Osteocyte (in vitro differentiated cells): ENCODE measurements around the gene C4B. TPM values are rescaled to one million over a fixed set of nuclear protein-coding genes. Genes with fewer than 3 reads are reported as not detected.
"Not testable (repeated sequence)": the region's sequence is repeated elsewhere in the genome, so short reads cannot be mapped to it uniquely, and the experiment has no call there.

Source experiments
- DNase-seq: peaks from one replicate; pipeline ENCODE4 v3.0.0; 2021; ENCODE audit warnings: mixed read lengths; ENCODE audit not compliant: unreplicated experiment; ENCODE audit errors: extremely low spot score
- H3K27ac Mint-ChIP-seq: one replicate; pipeline ENCODE4 v1.8.0; 2021; ENCODE audit warnings: mild to moderate bottlenecking, mixed read lengths; ENCODE audit not compliant: unreplicated experiment
- H3K27me3 Mint-ChIP-seq: one replicate; pipeline ENCODE4 v1.8.0; 2021; ENCODE audit warnings: mixed read lengths; ENCODE audit not compliant: unreplicated experiment
- H3K36me3 Mint-ChIP-seq: one replicate; pipeline ENCODE4 v1.8.0; 2021; ENCODE audit warnings: mixed read lengths; ENCODE audit not compliant: unreplicated experiment
- H3K4me1 Mint-ChIP-seq: one replicate; pipeline ENCODE4 v1.8.0; 2021; ENCODE audit warnings: mixed read lengths; ENCODE audit not compliant: unreplicated experiment
- H3K4me3 Mint-ChIP-seq: one replicate; pipeline ENCODE4 v1.8.0; 2021; ENCODE audit warnings: mild to moderate bottlenecking, moderate library complexity, mixed read lengths; ENCODE audit not compliant: unreplicated experiment
- H3K9me3 Mint-ChIP-seq: one replicate; pipeline ENCODE4 v1.8.0; 2021; ENCODE audit warnings: mixed read lengths; ENCODE audit not compliant: unreplicated experiment
- total RNA-seq: library from RNA; stranded (reverse); gene quantifications from 2 replicates; pipeline ENCODE4 v1.2.1, GENCODE V29; 2021

The C4B gene
- total RNA-seq, 1 donor from 2014 or later, result 10.5 TPM

DNA sequence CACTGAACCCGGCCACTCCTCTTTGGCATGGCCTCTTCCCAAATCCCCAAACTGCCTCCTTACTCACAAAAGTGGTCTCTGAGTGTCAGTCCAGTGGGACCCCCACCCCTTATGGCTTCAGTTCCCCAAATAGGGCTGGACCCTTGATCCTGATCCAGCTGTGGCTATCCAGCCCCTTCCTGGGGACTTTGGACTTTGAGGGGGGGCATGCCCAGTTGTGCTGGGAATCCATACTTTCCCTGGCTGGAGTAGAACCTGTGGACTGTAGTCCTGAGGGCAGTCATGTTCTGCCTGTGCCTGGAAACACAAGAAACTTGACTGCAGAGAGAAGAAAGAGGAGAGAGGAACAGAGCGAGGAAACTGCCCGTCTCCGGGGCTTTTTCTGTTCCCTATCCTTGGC, 10.2 kb upstream of the C4B start:
- DNase-seq, H3K36me3 Mint-ChIP-seq, H3K27ac Mint-ChIP-seq, H3K27me3 Mint-ChIP-seq, H3K4me1 Mint-ChIP-seq, H3K4me3 Mint-ChIP-seq, H3K9me3 Mint-ChIP-seq: not testable (repeated sequence)

- not testable (repeated sequence) for H3K4me1 Mint-ChIP-seq, H3K27ac Mint-ChIP-seq, DNase-seq, H3K27me3 Mint-ChIP-seq, H3K4me3 Mint-ChIP-seq, H3K9me3 Mint-ChIP-seq, H3K36me3 Mint-ChIP-seq
Observed at GRCh38 chr6:32004864-32005537, 9.6 kb upstream of the C4B start.

DNA sequence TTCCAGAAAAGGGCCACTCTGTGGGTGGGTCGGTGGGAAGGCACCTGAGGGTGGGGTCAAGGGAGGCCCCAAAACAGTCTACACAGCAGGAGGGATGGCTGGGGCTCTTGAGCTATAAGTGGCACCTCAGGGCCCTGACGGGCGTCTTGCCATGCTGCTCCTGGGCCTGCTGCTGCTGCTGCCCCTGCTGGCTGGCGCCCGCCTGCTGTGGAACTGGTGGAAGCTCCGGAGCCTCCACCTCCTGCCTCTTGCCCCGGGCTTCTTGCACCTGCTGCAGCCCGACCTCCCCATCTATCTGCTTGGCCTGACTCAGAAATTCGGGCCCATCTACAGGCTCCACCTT, 9.1 kb upstream of the C4B start:
- not testable (repeated sequence) for DNase-seq

GRCh38 chr6:32005991-32006529, 8.5 kb upstream of the C4B start:
- DNase-seq, H3K4me1 Mint-ChIP-seq, H3K9me3 Mint-ChIP-seq: not testable (repeated sequence)

More for the DNA sequence above, 9.1 kb upstream of the C4B start:
- not testable (repeated sequence) for H3K4me1 Mint-ChIP-seq, H3K27ac Mint-ChIP-seq, H3K27me3 Mint-ChIP-seq, H3K36me3 Mint-ChIP-seq, H3K9me3 Mint-ChIP-seq, H3K4me3 Mint-ChIP-seq

GRCh38 chr6:32007086-32007485, 7.5 kb upstream of the C4B start:
- H3K27ac Mint-ChIP-seq, H3K4me1 Mint-ChIP-seq: not testable (repeated sequence)

More at GRCh38 chr6:32005991-32006529, 8.5 kb upstream of the C4B start:
- H3K27me3 Mint-ChIP-seq, H3K27ac Mint-ChIP-seq, H3K36me3 Mint-ChIP-seq, H3K4me3 Mint-ChIP-seq: not testable (repeated sequence)

GRCh38 chr6:32008037-32008436, 6.6 kb upstream of the C4B start:
- H3K9me3 Mint-ChIP-seq, H3K27me3 Mint-ChIP-seq, H3K36me3 Mint-ChIP-seq, H3K4me3 Mint-ChIP-seq, H3K27ac Mint-ChIP-seq, H3K4me1 Mint-ChIP-seq, DNase-seq: not testable (repeated sequence)

More at GRCh38 chr6:32007086-32007485, 7.5 kb upstream of the C4B start:
- not testable (repeated sequence) for H3K36me3 Mint-ChIP-seq, H3K9me3 Mint-ChIP-seq, DNase-seq, H3K4me3 Mint-ChIP-seq, H3K27me3 Mint-ChIP-seq

- not testable (repeated sequence) for H3K4me3 Mint-ChIP-seq, H3K36me3 Mint-ChIP-seq, H3K4me1 Mint-ChIP-seq, DNase-seq, H3K27ac Mint-ChIP-seq, H3K9me3 Mint-ChIP-seq, H3K27me3 Mint-ChIP-seq
Observed at GRCh38 chr6:32008616-32009015, 6.0 kb upstream of the C4B start.

GRCh38 chr6:32009537-32009936, 5.1 kb upstream of the C4B start:
- H3K27me3 Mint-ChIP-seq, H3K9me3 Mint-ChIP-seq, H3K27ac Mint-ChIP-seq, DNase-seq, H3K4me3 Mint-ChIP-seq, H3K4me1 Mint-ChIP-seq, H3K36me3 Mint-ChIP-seq: not testable (repeated sequence)

- H3K4me1 Mint-ChIP-seq, H3K9me3 Mint-ChIP-seq, H3K27me3 Mint-ChIP-seq, H3K4me3 Mint-ChIP-seq, H3K36me3 Mint-ChIP-seq, H3K27ac Mint-ChIP-seq, DNase-seq: not testable (repeated sequence)
Observed at GRCh38 chr6:32010856-32011530, 3.6 kb upstream of the C4B start.

- not testable (repeated sequence) for H3K4me1 Mint-ChIP-seq, H3K4me3 Mint-ChIP-seq, H3K9me3 Mint-ChIP-seq, H3K27ac Mint-ChIP-seq, H3K36me3 Mint-ChIP-seq, DNase-seq, H3K27me3 Mint-ChIP-seq
Observed at GRCh38 chr6:32012941-32013617, 1.5 kb upstream of the C4B start.

- not testable (repeated sequence) for H3K4me3 Mint-ChIP-seq, H3K36me3 Mint-ChIP-seq, H3K4me1 Mint-ChIP-seq, H3K9me3 Mint-ChIP-seq, H3K27ac Mint-ChIP-seq, DNase-seq, H3K27me3 Mint-ChIP-seq
Observed at GRCh38 chr6:32013738-32014137, 857 bp upstream of the C4B start.

- H3K27me3 Mint-ChIP-seq, H3K4me3 Mint-ChIP-seq, H3K36me3 Mint-ChIP-seq, H3K27ac Mint-ChIP-seq, DNase-seq, H3K9me3 Mint-ChIP-seq, H3K4me1 Mint-ChIP-seq: not testable (repeated sequence)
Observed at GRCh38 chr6:32022100-32022499, 7.5 kb downstream of the C4B start.
